ENCODE measurements around the gene CREB1. TPM values are rescaled to one million over a fixed set of nuclear protein-coding genes. Genes with fewer than 3 reads are reported as not detected.
"Not testable (repeated sequence)": the region's sequence is repeated elsewhere in the genome, so short reads cannot be mapped to it uniquely, and the experiment has no call there.

The CREB1 gene
- total RNA-seq, 4 donors from 2014 or later, result 41.9 to 56.1 (median 51.9) TPM

DNA sequence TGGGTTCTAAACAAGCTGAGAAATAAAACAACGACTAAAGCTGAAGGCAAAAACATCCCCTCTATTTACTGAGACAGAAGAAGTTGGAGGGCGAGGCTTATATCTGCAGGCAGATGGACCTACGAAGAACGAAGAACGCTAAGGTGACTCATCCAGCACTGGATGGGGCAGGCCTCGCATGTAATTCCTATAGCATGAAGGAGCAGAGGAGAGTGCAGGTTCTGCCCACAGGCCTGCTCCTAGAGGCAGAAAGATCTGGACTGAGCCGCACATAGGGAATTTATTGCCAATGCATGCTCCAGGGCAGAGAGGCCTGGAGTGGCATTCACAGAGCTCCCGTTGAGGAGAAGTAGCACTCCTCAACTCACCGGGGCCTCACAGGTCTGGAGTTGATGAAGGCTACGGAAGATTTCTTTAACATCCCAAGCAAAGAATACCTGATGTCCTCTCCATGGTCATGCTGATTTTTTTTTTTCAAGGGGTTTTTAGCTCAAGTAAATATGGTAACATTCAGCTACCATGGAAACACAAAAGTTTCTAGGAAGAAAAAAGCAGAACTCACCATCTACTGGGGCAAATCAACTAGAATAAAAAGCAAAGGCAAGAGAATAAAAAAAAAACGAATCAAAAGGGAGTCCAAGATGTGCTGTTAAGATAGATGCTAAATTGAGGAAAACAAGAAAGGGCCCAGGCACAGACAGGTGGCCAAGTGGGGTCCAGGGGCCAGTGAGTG lies 105.9 kb downstream of the CREB1 start:
- H3K36me3 ChIP-seq, result no peaks in the 10 kb centered on the region
- in situ Hi-C loops (cut with MboI; ENCODE audit: low pct_ligation_motif_present in 1 of 4, low pct_unique_long_range_greater_than_20kb in 1 of 4, low sequenced_read_pairs in 3 of 4) (no loop called here), intact Hi-C loops (cut with DNase I; ENCODE audit: low total_unique reads) (no loop called here)
- H3K4me3 ChIP-seq, result no peak overlapping the region
- H3K9me3 ChIP-seq, result no peaks in the 10 kb centered on the region
- no peak overlapping the region for H3K27ac ChIP-seq
- no peaks in the 10 kb centered on the region for H3K4me1 ChIP-seq
- TF ChIP-seq, protein P1, sequence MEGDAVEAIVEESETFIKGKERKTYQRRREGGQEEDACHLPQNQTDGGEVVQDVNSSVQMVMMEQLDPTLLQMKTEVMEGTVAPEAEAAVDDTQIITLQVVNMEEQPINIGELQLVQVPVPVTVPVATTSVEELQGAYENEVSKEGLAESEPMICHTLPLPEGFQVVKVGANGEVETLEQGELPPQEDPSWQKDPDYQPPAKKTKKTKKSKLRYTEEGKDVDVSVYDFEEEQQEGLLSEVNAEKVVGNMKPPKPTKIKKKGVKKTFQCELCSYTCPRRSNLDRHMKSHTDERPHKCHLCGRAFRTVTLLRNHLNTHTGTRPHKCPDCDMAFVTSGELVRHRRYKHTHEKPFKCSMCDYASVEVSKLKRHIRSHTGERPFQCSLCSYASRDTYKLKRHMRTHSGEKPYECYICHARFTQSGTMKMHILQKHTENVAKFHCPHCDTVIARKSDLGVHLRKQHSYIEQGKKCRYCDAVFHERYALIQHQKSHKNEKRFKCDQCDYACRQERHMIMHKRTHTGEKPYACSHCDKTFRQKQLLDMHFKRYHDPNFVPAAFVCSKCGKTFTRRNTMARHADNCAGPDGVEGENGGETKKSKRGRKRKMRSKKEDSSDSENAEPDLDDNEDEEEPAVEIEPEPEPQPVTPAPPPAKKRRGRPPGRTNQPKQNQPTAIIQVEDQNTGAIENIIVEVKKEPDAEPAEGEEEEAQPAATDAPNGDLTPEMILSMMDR (IDR thresholded peaks at IDR 0.05), result no peak
- no peak for TF ChIP-seq POLR2AphosphoS5 (IDR thresholded peaks at IDR 0.05)
- 88 to 89% methylated on average over 6 to 11 of the region's 11 CpGs for WGBS, 2 donors (ENCODE audit: low coverage in 1 of 2)
- no peak for DNase-seq
- H3K27me3 ChIP-seq, result no peaks in the 10 kb centered on the region

- intact Hi-C loops (cut with DNase I; ENCODE audit: low total_unique reads); H3K9me3 ChIP-seq; H3K4me1 ChIP-seq; in situ Hi-C loops (cut with MboI; ENCODE audit: low pct_ligation_motif_present in 1 of 4, low pct_unique_long_range_greater_than_20kb in 1 of 4, low sequenced_read_pairs in 3 of 4); H3K27ac ChIP-seq; H3K4me3 ChIP-seq; H3K27me3 ChIP-seq; DNase-seq; H3K36me3 ChIP-seq: not testable (repeated sequence)
- WGBS, 2 donors (ENCODE audit: low coverage in 1 of 2), result 92 to 100% methylated on average over 1 to 3 of the region's 3 CpGs
Observed at GRCh38 chr2:207639288-207639687, 109.5 kb downstream of the CREB1 start.

DNA sequence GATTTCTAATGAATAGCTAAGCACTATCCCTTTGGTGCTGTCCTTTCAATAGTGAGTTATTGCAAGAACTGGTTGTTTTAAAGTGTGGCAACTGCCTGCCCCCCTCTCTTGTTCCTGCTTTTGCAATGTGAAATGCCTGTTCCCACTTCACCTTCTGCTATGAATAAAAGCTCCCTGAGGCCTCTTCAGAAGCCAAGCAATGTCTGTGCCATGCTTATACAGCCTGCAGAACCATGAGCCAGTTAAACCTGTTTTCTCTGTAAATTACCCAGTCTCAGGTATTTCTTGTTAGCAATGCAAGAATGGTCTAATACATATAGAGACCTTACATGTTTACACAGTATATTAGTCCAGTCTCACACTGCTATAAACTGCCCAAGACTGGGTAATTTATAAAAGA lies 110.4 kb downstream of the CREB1 start:
- intact Hi-C loops (cut with DNase I; ENCODE audit: low total_unique reads), result no loop called here
- DNase-seq, result no peak
- Histone ChIP-seq H3K9me3 (no peaks in the 10 kb centered on the region), H3K27ac (no peak overlapping the region), H3K27me3 (no peaks in the 10 kb centered on the region), H3K36me3 (no peaks in the 10 kb centered on the region), H3K4me1 (no peaks in the 10 kb centered on the region), H3K4me3 (no peak overlapping the region)
- no peak for TF ChIP-seq POLR2A (IDR thresholded peaks at IDR 0.05)
- TF ChIP-seq, protein P1 (IDR thresholded peaks at IDR 0.05), result no peak
- TF ChIP-seq EP300 (IDR thresholded peaks at IDR 0.05; ENCODE audit: low read depth), result no peak
- no peak for TF ChIP-seq POLR2AphosphoS5 (IDR thresholded peaks at IDR 0.05)
- in situ Hi-C loops (cut with MboI; ENCODE audit: low pct_ligation_motif_present in 1 of 4, low pct_unique_long_range_greater_than_20kb in 1 of 4, low sequenced_read_pairs in 3 of 4), result no loop called here

- H3K4me1 ChIP-seq, result no peaks in the 10 kb centered on the region
- no peaks in the 10 kb centered on the region for H3K9me3 ChIP-seq
- in situ Hi-C loops (cut with MboI; ENCODE audit: low pct_ligation_motif_present in 1 of 4, low pct_unique_long_range_greater_than_20kb in 1 of 4, low sequenced_read_pairs in 3 of 4) (no loop called here), intact Hi-C loops (cut with DNase I; ENCODE audit: low total_unique reads) (no loop called here)
- 75 to 76% methylated on average over 1 of the region's 1 CpG for WGBS, 2 donors (ENCODE audit: low coverage in 1 of 2)
- H3K27me3 ChIP-seq, result no peaks in the 10 kb centered on the region
- H3K27ac ChIP-seq, result no peak overlapping the region
- no peak overlapping the region for H3K4me3 ChIP-seq
- no peak for DNase-seq
- H3K36me3 ChIP-seq, result no peaks in the 10 kb centered on the region
- TF ChIP-seq POLR2A (IDR thresholded peaks at IDR 0.05), result no peak
- no peak for TF ChIP-seq EP300 (IDR thresholded peaks at IDR 0.05; ENCODE audit: low read depth)
- TF ChIP-seq POLR2AphosphoS5 (IDR thresholded peaks at IDR 0.05), result no peak
- TF ChIP-seq, protein P1 (IDR thresholded peaks at IDR 0.05), result no peak
Observed at GRCh38 chr2:207640661-207641060, 110.9 kb downstream of the CREB1 start.

DNA sequence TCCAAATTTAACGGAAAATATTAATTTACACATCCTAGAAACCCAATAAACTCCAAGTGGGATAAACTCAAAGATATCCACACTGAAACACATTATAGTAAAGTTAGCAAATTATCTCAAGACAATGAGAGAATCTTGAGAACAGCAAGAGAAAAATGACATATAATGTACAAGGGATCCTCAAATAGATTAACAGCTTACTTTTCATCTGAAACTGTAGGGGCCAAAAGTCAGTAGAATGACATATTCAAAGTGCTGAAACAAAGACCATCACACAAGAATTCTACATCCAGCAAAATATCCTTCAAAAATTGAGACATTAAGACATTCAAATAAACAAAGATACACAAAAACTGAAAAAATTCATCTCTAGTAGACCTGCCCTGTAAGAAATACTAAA lies 114.1 kb downstream of the CREB1 start:
- TF ChIP-seq, protein P1 (IDR thresholded peaks at IDR 0.05), result no peak
- TF ChIP-seq POLR2AphosphoS5 (IDR thresholded peaks at IDR 0.05) (no peak), POLR2A (IDR thresholded peaks at IDR 0.05) (no peak), EP300 (IDR thresholded peaks at IDR 0.05; ENCODE audit: low read depth) (no peak)
- Histone ChIP-seq H3K4me3 (no peak overlapping the region), H3K36me3 (no peaks in the 10 kb centered on the region), H3K27me3 (no peaks in the 10 kb centered on the region), H3K27ac (no peak overlapping the region), H3K9me3 (no peaks in the 10 kb centered on the region), H3K4me1 (no peaks in the 10 kb centered on the region)
- in situ Hi-C loops (cut with MboI; ENCODE audit: low pct_ligation_motif_present in 1 of 4, low pct_unique_long_range_greater_than_20kb in 1 of 4, low sequenced_read_pairs in 3 of 4) (no loop called here), intact Hi-C loops (cut with DNase I; ENCODE audit: low total_unique reads) (no loop called here)
- no peak for DNase-seq
- WGBS, 2 donors (ENCODE audit: low coverage in 1 of 2), result 95 to 100% methylated on average over 1 of the region's 1 CpG

DNA sequence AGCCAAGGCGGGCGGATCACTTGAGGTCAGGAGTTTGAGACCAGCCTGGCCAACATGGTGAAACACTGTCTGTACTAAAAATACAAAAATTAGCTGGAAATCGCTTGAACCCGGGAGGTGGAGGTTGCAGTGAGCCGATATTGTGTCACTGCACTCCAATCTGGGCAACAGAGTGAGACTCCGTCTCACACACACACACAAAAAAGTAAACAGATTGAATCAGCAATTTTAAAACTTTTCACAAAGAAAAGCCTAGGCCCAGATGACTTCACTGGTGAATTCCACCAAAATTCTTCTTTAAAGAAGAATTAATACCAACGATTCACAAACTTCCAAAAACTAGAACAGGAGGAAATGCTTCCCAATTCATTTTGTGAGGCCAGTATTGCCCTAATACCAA lies 116.8 kb downstream of the CREB1 start:
- WGBS, 2 donors (ENCODE audit: low coverage in 1 of 2), result 84 to 91% methylated on average over 3 to 7 of the region's 7 CpGs
- intact Hi-C loops (cut with DNase I; ENCODE audit: low total_unique reads); H3K27ac ChIP-seq; H3K9me3 ChIP-seq; H3K4me3 ChIP-seq; in situ Hi-C loops (cut with MboI; ENCODE audit: low pct_ligation_motif_present in 1 of 4, low pct_unique_long_range_greater_than_20kb in 1 of 4, low sequenced_read_pairs in 3 of 4); H3K27me3 ChIP-seq; H3K36me3 ChIP-seq; H3K4me1 ChIP-seq; DNase-seq: not testable (repeated sequence)
